A549 (cell line): Measurements from ENCODE around the gene SEC24D.
A peak's percentile ranks its signal among the peaks of the same experiment; 100 is the strongest.

Experiments
- BCL3 ChIP-seq: fragments of >200 bp; sonication (Bioruptor Twin); formaldehyde crosslinking; IDR thresholded peaks from 3 replicates; pipeline ENCODE4 v1.6.1; 2016
- EP300 ChIP-seq, 2 experiments: fragments of >200 bp; sonication (Bioruptor Twin); formaldehyde crosslinking; IDR thresholded peaks; 2 replicates in 1 of 2; 3 replicates in 1 of 2; pipeline ENCODE4 v1.6.1; 2016 to 2017
- MAZ ChIP-seq: fragments of 150-350 bp; IDR thresholded peaks from 2 replicates; pipeline ENCODE4 v1.6.1; 2014; ENCODE audit warnings: antibody characterized with exemption, low read depth, low read length, borderline replicate concordance
- MYC ChIP-seq: IDR thresholded peaks from 2 replicates; pipeline ENCODE4 v1.6.1; 2012; ENCODE audit warnings: mild to moderate bottlenecking, inconsistent platforms, low read length, improper control_type of control experiment, borderline replicate concordance
- POLR2A ChIP-seq: IDR thresholded peaks from 2 replicates; pipeline ENCODE4 v1.6.1; 2012; ENCODE audit warnings: mild to moderate bottlenecking, low read length
- REST ChIP-seq: fragments of 200-600 bp; sonication (generic); IDR thresholded peaks from 2 replicates; pipeline ENCODE4 v1.6.1; 2016; ENCODE audit warnings: antibody characterized with exemption, mild to moderate bottlenecking, moderate library complexity
- RFX5 ChIP-seq: fragments of 450-650 bp; IDR thresholded peaks from 2 replicates; pipeline ENCODE4 v1.7.1; 2014; ENCODE audit warnings: antibody characterized with exemption, mild to moderate bottlenecking, moderate library complexity
- ZFP36 ChIP-seq: fragments of 450-650 bp; IDR thresholded peaks from 2 replicates; pipeline ENCODE4 v1.6.1; 2014; ENCODE audit warnings: borderline replicate concordance; ENCODE audit not compliant: partially characterized antibody
- ZSCAN20 ChIP-seq: fragments of 250-450 bp; sonication (Bioruptor Pico); IDR thresholded peaks from 2 replicates; pipeline ENCODE4 v1.8.0; 2022; ENCODE audit warnings: mild to moderate bottlenecking, moderate library complexity
- TF ChIP-seq, protein P1 (sequence below): fragments of >200 bp; sonication (Bioruptor Twin); formaldehyde crosslinking; IDR thresholded peaks from 3 replicates; pipeline ENCODE4 v1.5.1; 2016

DNA sequence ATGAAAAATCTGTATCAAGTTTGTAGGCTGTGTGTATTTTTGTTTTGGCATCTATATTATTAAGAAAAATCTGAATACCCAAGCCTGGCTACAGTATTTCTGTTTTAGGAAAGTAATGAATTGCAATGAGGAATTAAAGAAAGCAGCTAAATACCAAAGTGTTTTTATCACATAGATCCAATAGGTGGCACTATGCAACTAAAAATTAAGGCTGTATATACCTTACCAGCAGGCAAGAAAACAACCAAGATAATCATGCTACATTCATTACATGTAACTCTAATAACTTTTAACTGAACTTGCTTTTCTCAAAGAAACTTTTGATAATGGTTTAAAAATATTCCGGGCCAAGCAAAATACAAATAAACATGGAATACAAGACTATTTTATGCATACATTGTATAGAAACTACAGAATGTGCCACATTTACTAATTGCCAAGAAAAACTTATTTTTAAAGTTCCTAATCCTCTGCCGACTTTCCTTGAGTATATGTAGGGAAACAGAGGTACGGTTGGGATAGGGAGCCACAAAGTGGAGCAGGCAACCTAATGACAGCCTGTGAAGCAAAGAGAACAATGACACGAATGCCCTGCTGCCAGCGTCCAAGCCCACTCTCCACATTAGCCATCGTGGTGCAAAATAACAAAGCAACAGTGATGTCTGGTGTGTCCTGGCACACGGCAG is 63.7 kb downstream of the SEC24D start:
- TF ChIP-seq, protein P1, sequence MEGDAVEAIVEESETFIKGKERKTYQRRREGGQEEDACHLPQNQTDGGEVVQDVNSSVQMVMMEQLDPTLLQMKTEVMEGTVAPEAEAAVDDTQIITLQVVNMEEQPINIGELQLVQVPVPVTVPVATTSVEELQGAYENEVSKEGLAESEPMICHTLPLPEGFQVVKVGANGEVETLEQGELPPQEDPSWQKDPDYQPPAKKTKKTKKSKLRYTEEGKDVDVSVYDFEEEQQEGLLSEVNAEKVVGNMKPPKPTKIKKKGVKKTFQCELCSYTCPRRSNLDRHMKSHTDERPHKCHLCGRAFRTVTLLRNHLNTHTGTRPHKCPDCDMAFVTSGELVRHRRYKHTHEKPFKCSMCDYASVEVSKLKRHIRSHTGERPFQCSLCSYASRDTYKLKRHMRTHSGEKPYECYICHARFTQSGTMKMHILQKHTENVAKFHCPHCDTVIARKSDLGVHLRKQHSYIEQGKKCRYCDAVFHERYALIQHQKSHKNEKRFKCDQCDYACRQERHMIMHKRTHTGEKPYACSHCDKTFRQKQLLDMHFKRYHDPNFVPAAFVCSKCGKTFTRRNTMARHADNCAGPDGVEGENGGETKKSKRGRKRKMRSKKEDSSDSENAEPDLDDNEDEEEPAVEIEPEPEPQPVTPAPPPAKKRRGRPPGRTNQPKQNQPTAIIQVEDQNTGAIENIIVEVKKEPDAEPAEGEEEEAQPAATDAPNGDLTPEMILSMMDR, result peak; percentile 65
- TF ChIP-seq MYC, result no peak
- TF ChIP-seq POLR2A, result no peak
- TF ChIP-seq REST, result no peak
- no peak for TF ChIP-seq ZFP36
- no peak for TF ChIP-seq ZSCAN20
- no peak for TF ChIP-seq BCL3
- no peak for TF ChIP-seq EP300 (IDR thresholded peaks at IDR 0.05)
- TF ChIP-seq MAZ, result no peak
- TF ChIP-seq RFX5, result no peak
